Upper lobe of right lung (tissue), 1 donor: Measurements from ENCODE around the gene AQP12B. TPM values are rescaled to one million over a fixed set of nuclear protein-coding genes. Genes with fewer than 3 reads are reported as not detected.
"Not testable (repeated sequence)": the region's sequence is repeated elsewhere in the genome, so short reads cannot be mapped to it uniquely, and the experiment has no call there.

Experiments
- ATAC-seq: fragments of 200-7000 bp; cut with Tn5 transposase; one replicate; pipeline ENCODE4 v1.9.1; 2020; ENCODE audit warnings: mild to moderate bottlenecking, moderate library complexity
- DNase-seq: peaks from one replicate; pipeline ENCODE4 v3.0.0-alpha.2; 2020
- H3K27ac ChIP-seq: fragments of 200-600 bp; one replicate; pipeline ENCODE4 v1.8.0; 2022
- H3K27me3 ChIP-seq: fragments of 200-600 bp; one replicate; pipeline ENCODE4 v1.8.0; 2022; ENCODE audit warnings: mild to moderate bottlenecking
- H3K36me3 ChIP-seq: fragments of 200-600 bp; one replicate; pipeline ENCODE4 v1.8.0; 2022
- H3K4me1 ChIP-seq: fragments of 200-600 bp; one replicate; pipeline ENCODE4 v1.8.0; 2022
- H3K4me3 ChIP-seq: fragments of 200-600 bp; one replicate; pipeline ENCODE4 v1.8.0; 2022; ENCODE audit warnings: mild to moderate bottlenecking
- H3K9me3 ChIP-seq: fragments of 200-600 bp; one replicate; pipeline ENCODE4 v1.8.0; 2022
- CTCF ChIP-seq: fragments of 200-600 bp; IDR thresholded peaks from one replicate; pipeline ENCODE4 v1.8.0; 2022; ENCODE audit warnings: antibody characterized with exemption
- intact Hi-C: fragments of 100-400 bp; cut with DNase I; formaldehyde crosslinking; loops from one replicate; pipeline ENCODE4 v1.11.0; 2022
- total RNA-seq: library from RNA; stranded (reverse); fragmentation: NEBNext Ultra II Directional; extraction: Animal tissue kit (Norgen Biotek cat#: 25700); gene quantifications from one replicate; pipeline ENCODE4 v1.2.1, GENCODE V29; 2021
- donor health status: DM: no; HTN: yes; CAD: no; lungs with severe emphysema.

The AQP12B gene
- total RNA-seq, 1 donor from 2014 or later = not detected

- intact Hi-C loops = no loop called here
- Histone ChIP-seq H3K9me3 (no peaks in the 10 kb centered on the region), H3K27me3 (peaks cover 27% of the 10 kb centered on the region), H3K27ac (no peak overlapping the region), H3K4me3 (no peak overlapping the region), H3K36me3 (no peaks in the 10 kb centered on the region), H3K4me1 (no peaks in the 10 kb centered on the region)
- no peak for TF ChIP-seq CTCF
- DNase-seq (no peak), ATAC-seq (no peak)
Measured at GRCh38 chr2:240670402-240670801, 12.3 kb downstream of the AQP12B start.

GRCh38 chr2:240664622-240665021 lies 18.1 kb downstream of the AQP12B start:
- Histone ChIP-seq H3K27me3 (no peaks in the 10 kb centered on the region), H3K4me3 (no peak overlapping the region), H3K36me3 (no peaks in the 10 kb centered on the region), H3K27ac (no peak overlapping the region), H3K4me1 (no peaks in the 10 kb centered on the region), H3K9me3 (no peaks in the 10 kb centered on the region)
- no peak for ATAC-seq
- no peak for TF ChIP-seq CTCF
- intact Hi-C loops = no loop called here
- DNase-seq = no peak

GRCh38 chr2:240663546-240664190 lies 19.0 kb downstream of the AQP12B start:
- no peak overlapping the region for H3K27ac ChIP-seq
- intact Hi-C loops = no loop called here
- H3K9me3 ChIP-seq = no peaks in the 10 kb centered on the region
- no peak for TF ChIP-seq CTCF
- H3K36me3 ChIP-seq = no peaks in the 10 kb centered on the region
- DNase-seq = no peak
- ATAC-seq = no peak
- no peaks in the 10 kb centered on the region for H3K4me1 ChIP-seq
- no peak overlapping the region for H3K4me3 ChIP-seq
- H3K27me3 ChIP-seq = no peaks in the 10 kb centered on the region

- Histone ChIP-seq H3K27ac (no peak overlapping the region), H3K9me3 (no peaks in the 10 kb centered on the region), H3K4me1 (no peaks in the 10 kb centered on the region), H3K4me3 (no peak overlapping the region), H3K36me3 (no peaks in the 10 kb centered on the region), H3K27me3 (no peaks in the 10 kb centered on the region)
- intact Hi-C loops = no loop called here
- ATAC-seq (no peak), DNase-seq (no peak)
- TF ChIP-seq CTCF = no peak
Measured at GRCh38 chr2:240662681-240663080, 20.0 kb downstream of the AQP12B start.

- H3K27ac ChIP-seq, ATAC-seq, H3K36me3 ChIP-seq, intact Hi-C loops, H3K9me3 ChIP-seq, H3K4me3 ChIP-seq, DNase-seq, H3K27me3 ChIP-seq, H3K4me1 ChIP-seq: not testable (repeated sequence)
Measured at GRCh38 chr2:240659883-240660282, 22.8 kb downstream of the AQP12B start.

- Histone ChIP-seq H3K27me3 (no peaks in the 10 kb centered on the region), H3K27ac (no peak overlapping the region), H3K4me1 (peaks cover 4% of the 10 kb centered on the region), H3K36me3 (no peaks in the 10 kb centered on the region), H3K4me3 (no peak overlapping the region), H3K9me3 (no peaks in the 10 kb centered on the region)
- DNase-seq (no peak), ATAC-seq (peak; percentile 66)
- intact Hi-C loops = no loop called here
- no peak for TF ChIP-seq CTCF
Measured at GRCh38 chr2:240655931-240656886, 26.5 kb downstream of the AQP12B start.
